Measurements from ENCODE around the gene CSGALNACT2. TPM values are rescaled to one million over a fixed set of nuclear protein-coding genes. Genes with fewer than 3 reads are reported as not detected.

CSGALNACT2 gene
- total and polyA plus RNA-seq, 3 donors from 2014 or later: 13.9 to 17.9 (median 16.7) TPM

- TF ChIP-seq POLR2A (IDR thresholded peaks at IDR 0.05): no peak
- TF ChIP-seq, protein P1, sequence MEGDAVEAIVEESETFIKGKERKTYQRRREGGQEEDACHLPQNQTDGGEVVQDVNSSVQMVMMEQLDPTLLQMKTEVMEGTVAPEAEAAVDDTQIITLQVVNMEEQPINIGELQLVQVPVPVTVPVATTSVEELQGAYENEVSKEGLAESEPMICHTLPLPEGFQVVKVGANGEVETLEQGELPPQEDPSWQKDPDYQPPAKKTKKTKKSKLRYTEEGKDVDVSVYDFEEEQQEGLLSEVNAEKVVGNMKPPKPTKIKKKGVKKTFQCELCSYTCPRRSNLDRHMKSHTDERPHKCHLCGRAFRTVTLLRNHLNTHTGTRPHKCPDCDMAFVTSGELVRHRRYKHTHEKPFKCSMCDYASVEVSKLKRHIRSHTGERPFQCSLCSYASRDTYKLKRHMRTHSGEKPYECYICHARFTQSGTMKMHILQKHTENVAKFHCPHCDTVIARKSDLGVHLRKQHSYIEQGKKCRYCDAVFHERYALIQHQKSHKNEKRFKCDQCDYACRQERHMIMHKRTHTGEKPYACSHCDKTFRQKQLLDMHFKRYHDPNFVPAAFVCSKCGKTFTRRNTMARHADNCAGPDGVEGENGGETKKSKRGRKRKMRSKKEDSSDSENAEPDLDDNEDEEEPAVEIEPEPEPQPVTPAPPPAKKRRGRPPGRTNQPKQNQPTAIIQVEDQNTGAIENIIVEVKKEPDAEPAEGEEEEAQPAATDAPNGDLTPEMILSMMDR (IDR thresholded peaks at IDR 0.05): peak in 2 of 3 experiments; percentile 39 to 48
- no peak overlapping the region for H3K27ac ChIP-seq
- H3K9me3 ChIP-seq: no peaks in the 10 kb centered on the region
- 2 to 5% methylated on average over 17 to 29 of the region's 29 CpGs for WGBS, 2 donors
- no peaks in the 10 kb centered on the region for H3K27me3 ChIP-seq
- no peaks in the 10 kb centered on the region for H3K36me3 ChIP-seq (ENCODE audit: low read depth, missing control alignments)
- peak overlapping the region; percentile 22 to 45 for H3K4me3 ChIP-seq
- intact Hi-C loops (cut with DNase I; ENCODE audit: low total_unique reads): no loop called here
- peaks cover 7% of the 10 kb centered on the region for H3K4me1 ChIP-seq
- no peak for DNase-seq
Measured at GRCh38 chr10:43202224-43202656, 64.0 kb downstream of the CSGALNACT2 start.

- intact Hi-C loops (cut with DNase I; ENCODE audit: low total_unique reads): no loop called here
- WGBS, 2 donors: 18 to 19% methylated on average over 20 to 31 of the region's 35 CpGs
- peak; percentile 54 for DNase-seq
Measured at GRCh38 chr10:43202657-43203447, 64.6 kb downstream of the CSGALNACT2 start.

GRCh38 chr10:43203448-43204041 is 65.3 kb downstream of the CSGALNACT2 start:
- H3K36me3 ChIP-seq (ENCODE audit: low read depth, missing control alignments): no peaks in the 10 kb centered on the region
- peaks cover 7% of the 10 kb centered on the region for H3K4me1 ChIP-seq
- H3K27me3 ChIP-seq: no peaks in the 10 kb centered on the region
- H3K4me3 ChIP-seq: peak overlapping the region; percentile 22 to 45
- H3K9me3 ChIP-seq: no peaks in the 10 kb centered on the region
- DNase-seq: peak; percentile 48
- WGBS, 2 donors: 39 to 44% methylated on average over 21 to 26 of the region's 27 CpGs
- TF ChIP-seq POLR2A (IDR thresholded peaks at IDR 0.05): no peak
- TF ChIP-seq, protein P1 (IDR thresholded peaks at IDR 0.05): no peak
- H3K27ac ChIP-seq: no peak overlapping the region
- intact Hi-C loops (cut with DNase I; ENCODE audit: low total_unique reads): no loop called here

More at GRCh38 chr10:43202657-43203447, 64.6 kb downstream of the CSGALNACT2 start:
- peaks cover 7% of the 10 kb centered on the region for H3K4me1 ChIP-seq
- H3K27ac ChIP-seq: no peak overlapping the region
- no peaks in the 10 kb centered on the region for H3K36me3 ChIP-seq (ENCODE audit: low read depth, missing control alignments)
- no peak for TF ChIP-seq POLR2A (IDR thresholded peaks at IDR 0.05)
- TF ChIP-seq, protein P1 (IDR thresholded peaks at IDR 0.05): no peak
- H3K4me3 ChIP-seq: peak overlapping the region; percentile 22 to 45
- H3K9me3 ChIP-seq: no peaks in the 10 kb centered on the region
- H3K27me3 ChIP-seq: no peaks in the 10 kb centered on the region

GRCh38 chr10:43204042-43204942 is 66.0 kb downstream of the CSGALNACT2 start:
- intact Hi-C loops (cut with DNase I; ENCODE audit: low total_unique reads): no loop called here
- peaks cover 7% of the 10 kb centered on the region for H3K4me1 ChIP-seq
- H3K36me3 ChIP-seq (ENCODE audit: low read depth, missing control alignments): no peaks in the 10 kb centered on the region
- TF ChIP-seq, protein P1 (IDR thresholded peaks at IDR 0.05): no peak
- TF ChIP-seq POLR2A (IDR thresholded peaks at IDR 0.05): no peak
- H3K27me3 ChIP-seq: no peaks in the 10 kb centered on the region
- H3K4me3 ChIP-seq: no peak overlapping the region
- no peak for DNase-seq
- WGBS, 2 donors: 85 to 90% methylated on average over 4 to 14 of the region's 14 CpGs
- H3K9me3 ChIP-seq: no peaks in the 10 kb centered on the region
- no peak overlapping the region for H3K27ac ChIP-seq

All from testis (tissue), 3 donors.